Muscle layer of colon (tissue), 2 donors: ENCODE measurements around the gene GALNT13.

Experiments used
- H3K27ac ChIP-seq: one replicate; pipeline ENCODE4 v1.7.0; 2013; ENCODE audit warnings: low read depth, mild to moderate bottlenecking, low read length, moderate library complexity
- H3K27me3 ChIP-seq, 2 donors: one replicate each; pipeline ENCODE4 v1.7.0; 2013; ENCODE audit warnings: low read length in 2 of 2, mild to moderate bottlenecking in 2 of 2; ENCODE audit not compliant: insufficient read depth in 2 of 2, control insufficient read depth in 1 of 2
- H3K36me3 ChIP-seq: one replicate; pipeline ENCODE4 v1.7.0; 2013; ENCODE audit warnings: mild to moderate bottlenecking, low read length; ENCODE audit not compliant: insufficient read depth
- H3K4me1 ChIP-seq: one replicate; pipeline ENCODE4 v1.7.0; 2013; ENCODE audit warnings: mild to moderate bottlenecking, low read length; ENCODE audit not compliant: insufficient read depth
- H3K4me3 ChIP-seq, 2 donors: one replicate each; pipeline ENCODE4 v1.7.0; 2013; ENCODE audit warnings: low read length in 2 of 2, low read depth in 1 of 2, mild to moderate bottlenecking in 1 of 2, moderate library complexity in 1 of 2
- H3K9ac ChIP-seq: one replicate; pipeline ENCODE4 v1.7.0; 2013; ENCODE audit warnings: low read length
- H3K9me3 ChIP-seq: one replicate; pipeline ENCODE4 v1.7.0; 2013; ENCODE audit warnings: mild to moderate bottlenecking, low read length
- donor health status: abdominal sarcoma.
- donor health status: Adenocarcinoma of cecum.

GALNT13 gene

DNA sequence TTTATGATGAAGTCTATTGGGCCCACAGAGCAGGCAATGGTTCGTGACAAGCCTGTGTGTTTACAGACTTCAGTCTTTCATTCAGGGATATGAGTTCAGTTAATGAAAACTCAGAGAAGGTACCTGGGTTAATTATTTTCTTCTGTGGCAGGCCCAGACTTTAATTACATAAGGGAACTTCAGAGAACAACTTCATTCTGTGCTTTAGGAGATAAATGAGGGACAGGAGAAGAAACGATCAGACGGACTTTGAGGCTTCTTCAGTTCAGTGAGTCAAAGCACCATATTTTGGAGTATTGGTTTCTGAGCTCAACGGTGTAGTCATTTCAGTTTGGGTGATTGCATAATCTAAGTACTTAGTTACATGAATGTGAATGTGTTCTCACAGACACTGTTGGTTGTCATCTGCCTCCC lies 623.7 kb downstream of the GALNT13 start:
- no peak overlapping the region for H3K4me3 ChIP-seq
- no peak overlapping the region for H3K9ac ChIP-seq
- no peaks in the 10 kb centered on the region for H3K36me3 ChIP-seq
- H3K4me1 ChIP-seq = no peaks in the 10 kb centered on the region
- H3K27me3 ChIP-seq = no peaks in the 10 kb centered on the region
- H3K9me3 ChIP-seq = no peaks in the 10 kb centered on the region
- no peak overlapping the region for H3K27ac ChIP-seq

GRCh38 chr2:154497019-154497418 lies 625.3 kb downstream of the GALNT13 start:
- Histone ChIP-seq H3K27me3 (no peaks in the 10 kb centered on the region), H3K4me1 (no peaks in the 10 kb centered on the region), H3K9ac (no peak overlapping the region), H3K27ac (no peak overlapping the region), H3K36me3 (no peaks in the 10 kb centered on the region), H3K4me3 (no peak overlapping the region), H3K9me3 (no peaks in the 10 kb centered on the region)
